Stimulated activated CD8-positive, alpha-beta memory T cell treated with anti-CD3 and anti-CD28 coated beads, Interleukin-7, amount 100 ng/mL, for 48 hours (primary cell): Measurements from ENCODE around the gene CACNA1B.
"Not testable (repeated sequence)": the region's sequence is repeated elsewhere in the genome, so short reads cannot be mapped to it uniquely, and the experiment has no call there.

ENCODE experiments used
- DNase-seq, 2 donors: peaks; one replicate each; pipeline ENCODE4 v3.0.0-alpha.2; 2020; ENCODE audit warnings: low read depth in 1 of 2; ENCODE audit errors: extremely low read depth in 1 of 2

Gene CACNA1B

DNA sequence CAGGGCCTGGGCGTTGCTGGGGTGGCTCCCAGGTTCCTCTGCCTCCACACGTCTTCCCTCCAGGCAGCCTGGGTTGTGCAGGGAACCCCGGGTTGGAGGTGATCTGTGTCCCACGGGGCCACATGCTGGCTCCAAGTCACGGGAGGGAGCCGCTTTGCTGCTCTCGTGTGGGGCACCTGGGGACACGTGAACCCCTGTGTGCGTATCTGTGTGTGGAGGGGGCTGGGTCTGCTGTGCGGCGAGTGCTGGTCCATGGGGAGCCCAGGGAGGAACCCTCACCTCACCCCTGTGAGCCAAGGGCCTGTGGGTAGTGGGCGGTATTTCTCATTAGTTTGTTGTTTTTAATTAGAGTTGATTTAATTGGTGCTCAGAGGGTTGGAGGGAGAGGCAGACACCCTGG lies 7.5 kb downstream of the CACNA1B start:
- DNase-seq = not testable (repeated sequence)

DNA sequence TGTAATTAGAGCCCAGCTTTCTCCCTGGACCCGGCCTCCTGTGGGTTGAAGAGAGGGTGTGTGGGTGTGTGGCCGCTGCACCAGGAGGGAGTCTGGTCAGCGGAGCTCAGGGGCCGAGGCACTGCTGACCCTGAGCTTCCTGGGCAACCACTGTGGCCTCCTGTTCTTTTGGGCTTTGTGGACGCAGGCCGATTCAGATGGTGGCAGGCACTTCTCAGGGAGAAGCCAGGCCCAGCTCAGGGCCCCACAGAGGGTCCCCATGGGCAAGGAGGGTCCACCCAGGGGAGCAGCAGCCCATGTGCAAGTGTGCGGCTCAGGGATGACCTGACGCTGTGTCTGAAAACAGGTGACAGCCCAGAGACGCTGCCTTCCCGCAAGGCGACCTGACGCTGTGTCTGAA lies 11.0 kb downstream of the CACNA1B start:
- not testable (repeated sequence) for DNase-seq

DNA sequence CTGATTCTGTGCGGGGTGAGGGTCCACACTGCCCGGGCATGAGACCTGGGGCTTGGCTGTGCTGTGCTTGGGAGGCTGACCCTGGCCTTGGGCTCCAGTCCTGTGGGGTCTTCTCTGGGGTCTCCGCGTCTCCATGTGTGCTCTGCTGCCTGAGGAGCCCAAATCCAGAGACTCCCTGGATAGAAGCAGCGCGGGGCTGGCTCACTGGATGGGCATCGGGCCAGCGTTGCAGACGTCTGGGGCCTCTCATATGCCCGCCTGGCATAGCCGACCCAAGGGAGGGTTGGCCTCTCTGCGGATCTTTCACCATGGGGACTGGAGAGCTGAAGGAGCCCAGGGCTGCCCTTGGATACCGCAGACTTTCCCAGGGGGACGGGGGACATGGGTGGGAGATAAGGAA lies 12.4 kb downstream of the CACNA1B start:
- not testable (repeated sequence) for DNase-seq

DNA sequence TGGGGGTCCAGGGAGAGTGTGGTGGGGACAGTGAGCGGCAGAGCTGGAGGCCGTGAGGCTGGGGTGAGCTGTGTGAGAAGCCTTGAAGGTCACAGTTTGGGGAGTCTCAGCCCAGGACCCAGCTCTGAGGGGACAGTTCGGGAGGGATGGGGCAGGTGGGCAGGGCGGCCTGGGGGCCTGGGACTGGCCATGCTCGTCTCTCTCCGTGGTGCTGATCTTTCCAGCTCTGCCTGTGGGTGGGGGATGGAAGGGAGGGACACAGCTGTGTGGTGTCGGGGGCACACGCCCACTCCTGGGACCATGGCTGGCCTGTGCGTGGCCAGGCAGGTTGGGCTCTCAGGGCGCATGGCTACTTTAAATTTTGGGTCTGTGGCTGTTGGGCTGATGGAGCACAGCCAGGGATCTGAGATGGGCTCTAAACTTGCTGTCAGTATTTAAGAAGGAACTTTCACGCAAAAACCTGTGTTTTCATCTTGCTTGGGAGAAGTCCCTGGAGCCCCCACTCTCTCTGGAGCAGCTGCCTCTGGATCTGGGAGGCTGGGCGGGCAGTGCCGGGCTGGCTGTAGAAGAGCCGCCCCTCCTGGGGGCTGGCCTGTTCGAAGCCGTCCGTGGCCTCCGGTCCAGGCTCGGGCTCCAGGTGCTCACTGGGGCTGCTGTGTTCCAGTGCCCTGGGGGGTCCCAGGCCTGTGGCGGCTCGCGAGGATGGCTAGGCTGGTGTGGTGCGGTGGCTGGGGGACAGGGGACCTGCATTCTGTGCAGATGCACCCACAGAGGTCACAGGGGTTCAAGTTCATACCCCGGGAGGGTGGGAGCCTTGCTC lies 13.4 kb downstream of the CACNA1B start:
- not testable (repeated sequence) for DNase-seq

DNA sequence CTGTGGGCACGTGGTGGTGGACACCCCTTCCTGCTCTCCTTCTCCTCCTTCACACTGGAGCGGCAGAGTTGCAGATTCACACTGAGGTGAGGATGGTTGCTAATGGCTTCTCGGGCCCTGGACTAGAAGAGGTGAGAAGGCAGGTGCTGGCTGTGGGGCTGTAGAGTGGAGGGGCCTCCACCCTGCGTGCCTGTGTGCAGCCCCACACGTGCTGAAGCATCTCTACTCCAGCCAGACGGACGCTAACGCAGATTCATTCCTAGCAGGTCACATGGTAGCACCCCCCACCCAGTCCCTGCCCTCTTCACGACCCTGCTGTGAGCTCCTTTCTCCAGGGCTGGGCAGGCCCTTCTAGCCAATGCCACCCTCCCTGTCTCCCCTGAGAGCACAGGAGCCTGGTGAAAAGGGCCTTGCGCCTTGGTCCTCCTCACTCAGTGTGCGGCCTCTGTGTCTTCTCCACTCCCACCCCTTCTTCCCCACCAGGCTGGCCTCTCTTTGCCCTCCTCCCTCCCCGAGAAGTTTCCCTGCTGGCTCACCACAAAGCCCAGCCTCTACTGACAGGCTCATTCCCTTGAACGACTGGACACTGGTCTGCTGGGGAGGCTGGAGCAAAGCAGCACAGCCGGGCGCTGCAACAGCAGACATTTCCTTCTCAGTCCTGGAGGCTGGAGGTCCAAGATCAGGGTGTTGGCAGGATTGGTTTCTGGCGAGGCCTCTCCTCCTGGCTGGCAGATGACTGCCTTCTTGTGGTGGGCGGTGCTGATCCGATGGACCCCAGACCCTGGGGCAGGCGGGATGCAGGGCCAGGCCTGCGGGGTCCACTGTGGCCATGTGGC lies 14.2 kb downstream of the CACNA1B start:
- DNase-seq = no peak

DNA sequence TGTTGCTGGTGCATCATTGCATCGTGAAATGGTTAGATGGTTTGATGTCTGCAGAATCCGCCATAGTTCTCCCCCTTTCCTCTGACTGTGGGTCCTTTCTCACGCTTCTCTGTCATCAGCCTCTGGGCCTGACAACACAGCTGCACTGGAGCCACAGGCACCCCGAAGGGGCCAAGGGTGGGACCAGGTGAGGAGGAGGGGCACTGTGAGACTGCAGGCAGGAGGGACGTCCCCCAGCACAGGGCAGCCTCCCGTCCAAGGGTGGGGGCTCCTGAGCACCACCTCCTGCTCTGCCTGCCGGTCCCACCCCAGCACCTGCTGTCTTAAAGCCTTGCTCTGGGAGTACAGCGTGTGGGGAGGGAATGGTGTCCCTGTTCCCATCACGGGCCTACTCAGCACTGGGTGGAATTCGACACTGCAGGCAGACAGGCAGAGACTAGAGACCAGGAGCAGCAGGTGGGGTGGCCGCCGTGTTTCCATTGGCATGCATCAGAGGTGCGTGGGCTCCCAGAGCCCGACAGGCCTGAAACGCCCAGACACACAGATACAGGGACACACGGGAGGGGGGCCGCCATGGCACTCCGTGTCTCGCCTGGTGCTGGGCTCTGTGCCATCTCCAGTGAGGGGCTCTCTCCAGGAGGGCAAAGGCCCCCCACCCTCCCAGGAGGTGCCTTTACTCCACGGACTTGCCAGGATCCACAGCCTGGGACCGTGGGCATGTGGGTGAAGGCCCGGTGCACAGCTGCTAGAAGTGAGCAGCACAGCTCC lies 15.0 kb downstream of the CACNA1B start:
- DNase-seq = no peak

DNA sequence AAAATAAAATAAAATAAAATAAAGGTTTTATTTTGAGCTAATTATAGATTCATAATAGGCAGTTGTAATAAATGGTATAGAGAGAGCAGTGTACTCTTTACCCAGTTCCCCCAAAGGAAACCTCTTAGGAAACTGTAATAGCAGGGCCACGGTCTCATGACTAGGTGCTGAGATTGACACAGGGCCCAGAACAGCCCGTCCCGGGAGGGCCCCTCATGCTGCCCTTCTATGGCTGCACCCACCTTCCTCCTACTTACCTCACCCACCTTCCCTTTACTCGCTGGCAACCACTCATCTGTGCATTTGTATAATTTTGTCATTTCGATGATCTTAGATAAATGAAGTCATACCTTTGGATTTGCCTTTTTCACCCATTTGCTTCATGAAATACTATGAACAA lies 16.1 kb downstream of the CACNA1B start:
- DNase-seq = no peak

DNA sequence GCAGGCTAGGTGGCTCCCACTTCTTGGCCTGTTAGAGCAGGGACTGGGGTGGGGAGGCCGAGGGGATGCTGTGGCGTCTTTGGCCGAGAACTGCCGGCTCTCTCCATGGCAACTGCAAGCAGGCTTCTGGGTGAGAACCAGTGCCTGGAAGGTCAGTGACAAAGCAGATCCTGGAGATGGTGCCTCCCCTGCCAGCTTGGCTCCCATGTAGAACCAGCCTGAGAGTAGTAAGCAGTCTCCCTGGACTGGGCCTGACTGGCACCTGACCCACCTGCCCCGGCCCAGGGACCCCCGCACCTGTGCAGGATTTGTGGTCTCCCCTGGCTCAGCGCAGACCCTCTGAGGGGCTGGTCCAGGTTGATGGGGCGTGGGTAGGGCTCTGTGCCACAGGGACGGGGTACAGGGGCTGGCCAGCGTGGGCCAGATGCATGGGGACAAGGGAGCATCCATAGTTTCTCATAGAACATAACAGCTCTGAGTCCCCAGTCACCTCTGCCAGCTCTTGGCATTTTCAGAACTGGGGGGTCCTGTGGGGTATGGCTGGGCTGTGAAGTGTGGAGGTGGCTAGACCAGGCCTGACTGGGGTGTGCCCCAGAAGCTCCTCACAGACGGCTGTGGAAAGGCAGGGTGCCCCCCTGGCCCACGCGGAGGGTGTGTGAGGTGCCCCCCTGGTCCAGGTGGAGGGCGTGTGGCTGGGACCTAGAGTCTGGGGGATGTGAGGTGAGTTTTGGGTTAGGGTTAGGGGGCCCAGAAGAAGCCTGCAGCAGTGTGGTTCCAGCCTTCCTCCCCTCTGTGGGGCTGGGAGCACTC lies 22.2 kb downstream of the CACNA1B start:
- no peak for DNase-seq

DNA sequence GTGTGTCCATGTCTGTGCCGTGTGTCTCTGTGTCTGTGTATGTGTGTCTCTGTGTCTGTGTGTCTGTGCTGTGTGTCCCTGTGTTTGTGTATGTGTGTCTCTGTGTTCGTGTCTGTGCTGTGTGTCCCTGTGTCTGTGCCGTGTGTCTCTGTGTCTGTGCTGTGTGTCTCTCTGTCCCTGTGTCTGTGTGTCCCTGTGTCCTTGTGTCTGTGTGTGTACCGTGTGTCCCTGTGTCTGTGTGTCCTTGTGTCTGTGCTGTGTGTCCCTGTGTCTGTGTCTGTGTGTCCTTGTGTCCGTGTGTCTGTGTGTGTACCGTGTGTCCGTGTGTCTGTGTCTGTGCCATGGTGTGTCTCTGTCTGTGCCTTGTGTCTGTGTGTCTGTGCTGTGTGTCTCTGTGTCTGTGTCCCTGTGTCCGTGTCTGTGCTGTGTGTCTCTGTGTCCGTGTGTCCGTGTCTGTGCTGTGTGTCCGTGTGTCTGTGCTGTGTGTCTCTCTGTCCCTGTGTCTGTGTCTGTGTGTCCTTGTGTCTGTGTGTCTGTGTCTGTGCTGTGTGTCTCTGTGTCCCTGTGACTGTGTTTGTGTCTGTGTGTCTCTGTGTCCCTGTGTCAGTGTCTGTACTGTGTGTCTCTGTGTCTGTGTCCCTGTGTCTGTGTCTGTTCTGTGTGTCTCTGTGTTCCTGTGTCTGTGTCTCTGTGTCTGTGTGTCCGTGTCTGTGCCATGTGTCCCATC lies 23.2 kb downstream of the CACNA1B start:
- DNase-seq = no peak

DNA sequence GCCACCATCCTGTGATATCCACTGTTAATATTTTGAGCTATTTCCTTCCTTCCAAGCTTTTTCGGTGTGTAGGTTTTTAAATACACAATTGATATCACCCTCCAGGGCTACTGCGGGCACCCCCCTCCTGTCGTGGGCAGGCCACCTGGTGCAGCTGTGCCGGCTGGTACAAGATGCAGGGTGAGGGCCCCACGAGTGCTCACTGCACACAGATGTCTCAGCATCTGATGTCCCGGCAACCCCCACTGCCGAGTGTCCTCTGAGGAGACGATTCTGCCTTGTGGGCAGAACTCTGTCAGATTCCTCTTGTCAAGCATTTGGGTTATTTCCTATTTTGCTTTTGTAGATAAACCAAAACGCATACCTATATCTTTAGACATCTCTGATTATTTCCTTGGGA lies 25.1 kb downstream of the CACNA1B start:
- DNase-seq = no peak

DNA sequence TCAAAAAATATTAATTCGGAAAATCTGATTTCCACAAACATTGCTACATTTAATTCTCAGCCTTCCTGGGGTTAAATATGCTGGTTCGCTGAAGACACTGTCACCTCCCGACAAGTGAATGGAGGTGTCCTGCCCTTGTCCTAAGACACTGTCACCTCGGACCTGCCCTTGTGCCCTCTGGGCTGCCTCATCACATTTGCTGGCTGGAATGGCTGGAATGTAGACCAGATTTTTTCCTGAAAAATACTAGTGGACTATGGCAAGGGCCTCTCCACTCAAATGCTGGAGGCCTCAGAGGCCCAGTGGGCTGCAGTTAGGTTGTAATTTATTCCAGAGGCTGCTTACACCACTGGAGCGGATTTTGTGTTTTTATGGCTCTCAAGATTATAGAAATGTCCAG lies 28.2 kb downstream of the CACNA1B start:
- no peak for DNase-seq

DNA sequence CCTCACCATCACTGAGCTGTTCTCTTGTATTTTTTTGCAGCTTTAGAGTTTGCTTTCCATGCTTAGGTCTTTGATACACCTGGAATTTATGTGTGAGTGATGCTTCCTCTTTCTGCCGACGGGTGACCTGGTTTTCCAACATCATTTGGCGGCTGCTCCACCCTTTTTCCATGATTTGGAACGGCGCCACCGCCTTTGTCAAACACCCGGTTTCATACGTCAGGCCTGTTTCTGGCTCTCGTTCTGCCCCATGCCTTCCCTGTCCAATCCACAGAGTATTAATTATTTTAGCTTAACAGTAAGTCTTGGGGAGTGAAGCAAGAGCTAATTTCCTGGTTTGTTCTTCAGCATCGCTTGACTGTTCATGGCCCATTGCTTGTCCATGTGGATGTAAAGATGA lies 30.2 kb downstream of the CACNA1B start:
- no peak for DNase-seq

DNA sequence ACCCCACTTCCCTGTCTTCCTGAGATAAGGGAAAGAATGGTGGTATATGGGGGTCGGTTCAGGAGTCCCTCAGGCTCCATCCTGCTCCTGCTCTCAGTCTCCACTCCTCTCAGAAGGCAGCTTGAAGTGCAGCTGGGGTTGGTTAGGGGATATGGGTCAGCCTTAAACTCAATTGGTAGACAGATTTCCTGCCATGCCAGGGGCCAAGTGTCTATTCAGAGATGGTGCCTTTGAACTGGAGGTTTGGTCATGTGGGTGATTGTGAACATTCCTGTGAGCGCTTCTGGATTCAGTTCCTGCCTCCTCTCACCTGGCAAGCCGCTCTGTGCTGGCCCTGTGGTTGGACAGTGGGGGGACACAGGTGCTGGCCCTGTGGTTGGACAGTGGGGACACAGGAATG lies 35.1 kb downstream of the CACNA1B start:
- DNase-seq = no peak

DNA sequence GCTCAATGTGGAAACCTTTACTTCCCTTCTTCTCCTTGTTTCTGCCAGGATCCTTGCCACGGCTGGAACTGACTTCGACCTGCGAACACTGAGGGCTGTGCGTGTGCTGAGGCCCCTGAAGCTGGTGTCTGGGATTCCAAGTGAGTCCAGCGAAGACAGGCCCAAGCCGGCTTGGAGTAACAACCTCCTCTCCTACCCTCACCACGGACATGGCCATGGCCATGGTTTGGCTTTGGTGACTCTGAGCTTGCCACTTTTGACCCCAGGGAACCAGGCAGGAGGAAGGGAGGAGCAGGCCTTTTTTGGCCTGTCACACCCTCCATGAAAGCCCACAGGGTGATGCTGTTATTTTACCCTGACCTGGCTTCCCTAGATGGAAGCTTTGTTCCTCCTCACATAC lies 35.5 kb downstream of the CACNA1B start:
- DNase-seq = no peak

DNA sequence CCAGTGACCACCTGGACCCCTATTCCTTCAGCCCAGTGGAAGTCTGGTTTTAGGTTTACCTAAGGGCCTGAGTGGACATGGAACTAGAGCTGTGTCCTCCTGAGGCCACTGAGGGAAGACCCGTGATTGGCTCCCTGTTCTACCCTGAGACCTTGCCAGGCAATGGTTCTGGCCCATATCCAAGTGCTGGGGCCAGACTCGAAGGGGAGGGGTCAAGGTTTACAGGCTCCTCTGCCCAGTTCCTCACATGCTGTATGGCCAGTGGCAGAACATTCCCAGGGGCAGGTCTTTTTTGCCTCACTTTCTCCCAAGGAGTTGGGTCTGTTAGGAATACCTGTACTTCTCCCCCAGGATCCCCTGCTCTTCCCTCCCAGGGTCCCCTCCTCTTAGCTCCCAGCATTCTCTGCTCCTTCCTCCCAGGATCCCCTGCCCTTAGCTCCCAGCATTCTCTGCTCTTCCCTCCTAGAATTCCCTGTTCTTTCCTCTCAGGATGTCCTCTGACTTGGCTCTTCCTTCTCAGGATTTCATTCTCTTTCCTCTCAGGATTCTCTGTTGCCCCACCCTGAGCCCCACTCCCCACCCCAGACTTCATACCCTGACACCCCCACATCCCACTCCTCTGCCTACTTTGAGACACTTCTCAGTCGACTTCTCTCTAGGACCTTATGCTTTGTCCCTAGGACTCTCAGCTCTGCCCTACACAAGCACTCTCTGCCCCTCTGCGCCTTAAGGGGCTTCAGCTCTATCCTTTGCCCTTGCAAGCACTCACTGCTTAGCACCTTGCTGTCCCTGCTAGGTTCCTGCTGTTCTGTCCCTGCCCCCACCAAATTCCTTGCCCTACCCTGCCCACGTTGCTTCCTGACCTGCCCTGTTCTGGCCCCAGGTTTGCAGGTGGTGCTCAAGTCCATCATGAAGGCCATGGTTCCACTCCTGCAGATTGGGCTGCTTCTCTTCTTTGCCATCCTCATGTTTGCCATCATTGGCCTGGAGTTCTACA lies 36.5 kb downstream of the CACNA1B start:
- DNase-seq = no peak

DNA sequence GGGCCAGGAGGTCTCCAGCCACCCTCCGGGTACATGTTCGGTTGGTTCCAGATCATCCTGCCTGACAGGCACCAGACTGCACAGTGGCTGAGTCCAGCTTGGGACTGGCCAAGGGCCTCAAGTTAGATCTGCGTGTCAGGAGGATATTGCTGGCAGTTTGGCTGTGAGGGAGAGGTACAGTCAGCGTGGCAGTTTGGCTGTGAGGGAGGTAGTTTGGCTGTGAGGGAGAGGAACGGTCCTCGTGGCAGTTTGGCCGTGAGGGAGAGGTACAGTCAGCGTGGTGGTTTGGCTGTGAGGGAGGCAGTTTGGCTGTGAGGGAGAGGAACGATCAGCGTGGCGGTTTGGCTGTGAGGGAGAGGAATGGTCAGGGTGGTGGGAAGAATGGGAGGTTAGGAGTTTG lies 39.0 kb downstream of the CACNA1B start:
- DNase-seq = no peak

DNA sequence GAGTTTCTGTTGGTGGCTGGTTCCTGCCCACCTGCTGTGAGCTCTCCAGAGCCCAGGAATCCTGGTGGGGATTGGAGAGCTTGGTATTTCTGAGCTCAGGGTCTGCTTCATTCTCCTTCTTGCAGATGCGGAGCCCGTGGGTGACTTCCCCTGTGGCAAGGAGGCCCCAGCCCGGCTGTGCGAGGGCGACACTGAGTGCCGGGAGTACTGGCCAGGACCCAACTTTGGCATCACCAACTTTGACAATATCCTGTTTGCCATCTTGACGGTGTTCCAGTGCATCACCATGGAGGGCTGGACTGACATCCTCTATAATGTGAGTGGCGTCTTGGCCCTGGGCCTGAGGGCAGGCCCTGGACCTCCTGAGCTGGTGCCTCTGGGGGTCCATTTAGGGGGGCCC lies 39.5 kb downstream of the CACNA1B start:
- DNase-seq = no peak

DNA sequence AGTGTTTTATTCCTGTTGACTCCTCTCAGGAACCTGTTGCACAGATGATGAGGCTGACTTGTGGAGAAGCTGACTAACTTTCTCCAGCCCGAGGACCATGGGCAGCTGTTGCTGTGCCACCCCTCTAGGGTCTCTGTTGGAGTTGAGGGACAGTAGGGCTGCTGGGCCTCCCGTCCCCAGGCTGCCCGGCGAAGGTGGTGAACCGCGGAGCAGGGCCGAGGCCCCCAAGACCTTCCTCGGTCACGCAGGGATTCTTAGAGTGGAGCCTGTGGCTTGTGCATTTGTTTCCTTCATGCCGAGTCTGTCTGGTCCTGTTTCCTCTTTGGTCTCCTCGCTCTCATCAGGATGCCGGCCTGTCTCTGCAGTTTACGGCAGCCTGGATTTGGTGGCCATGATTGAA lies 40.2 kb downstream of the CACNA1B start:
- DNase-seq = no peak
